NCI-H748 (cell line): Measurements from ENCODE around the gene NOD2.

Experiments used
- DNase-seq: peaks from one replicate; lab custom pipeline; 2025; ENCODE audit not compliant: unreplicated experiment; lab: John Stamatoyannopoulos, UW

NOD2 gene

DNA sequence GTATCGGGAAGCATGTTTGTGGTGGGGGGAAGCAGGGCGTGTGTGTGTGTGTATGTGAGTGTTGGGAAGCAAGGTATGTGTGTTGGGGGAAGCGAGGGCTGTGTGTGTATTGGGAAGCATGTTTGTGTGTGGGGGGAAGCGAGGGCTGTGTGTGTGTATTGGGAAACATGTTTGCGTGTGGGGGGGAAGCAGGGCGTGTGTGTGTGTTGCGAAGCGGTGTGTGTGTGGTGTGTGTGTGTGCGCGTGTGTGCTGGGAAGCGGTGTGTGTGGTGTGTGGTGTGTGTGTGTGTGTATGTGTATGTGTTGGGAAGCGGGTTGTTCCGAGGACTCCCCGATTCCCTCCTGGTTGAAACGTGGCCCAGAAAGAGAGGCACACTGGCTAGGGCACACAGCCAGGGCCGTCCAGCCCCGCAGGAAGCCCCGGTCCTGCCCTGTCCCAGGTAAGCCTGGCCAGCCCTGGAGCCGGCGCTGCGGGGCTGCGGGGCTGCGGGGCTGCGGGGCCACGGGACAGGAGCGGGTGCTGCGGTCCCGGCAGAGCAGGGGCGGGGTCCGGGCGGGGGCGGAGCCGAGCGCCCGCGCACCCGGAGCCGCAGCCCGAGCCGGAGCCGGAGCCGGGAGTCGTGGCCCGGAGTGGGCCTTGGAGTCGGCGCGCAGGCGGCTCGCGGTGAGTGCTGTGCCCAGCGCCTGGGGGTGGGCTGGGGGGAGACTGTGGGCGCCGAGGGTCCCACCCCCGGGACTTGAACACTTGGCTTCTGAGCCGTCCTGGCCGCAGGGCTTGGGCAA lies at the start of gene NOD2:
NOD2 (plus strand) TSS at position 608 of the 783 bp plus-strand sequence. CDS start 5,890 bp downstream, outside the sequence.
- DNase-seq: no peak

DNA sequence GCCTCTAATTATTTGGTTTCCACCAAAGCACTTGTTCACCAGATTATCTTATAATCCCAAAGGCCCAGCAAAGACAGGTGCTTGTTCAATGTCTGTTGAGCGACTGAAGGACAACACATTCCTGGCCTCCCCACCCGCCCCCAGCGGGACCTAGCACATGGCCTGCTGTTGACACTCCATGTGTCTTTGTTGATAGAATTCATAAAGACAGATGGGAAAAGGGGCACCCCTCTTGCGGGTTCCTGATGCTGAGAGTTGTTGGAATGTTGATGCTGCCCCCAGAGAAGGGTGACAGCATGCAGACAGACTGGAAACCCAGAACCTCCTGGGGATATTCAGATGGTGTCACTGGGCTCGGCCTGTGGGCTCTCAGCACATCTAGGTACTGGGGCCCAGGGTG lies 49.2 kb upstream of the NOD2 start:
- no peak for DNase-seq

DNA sequence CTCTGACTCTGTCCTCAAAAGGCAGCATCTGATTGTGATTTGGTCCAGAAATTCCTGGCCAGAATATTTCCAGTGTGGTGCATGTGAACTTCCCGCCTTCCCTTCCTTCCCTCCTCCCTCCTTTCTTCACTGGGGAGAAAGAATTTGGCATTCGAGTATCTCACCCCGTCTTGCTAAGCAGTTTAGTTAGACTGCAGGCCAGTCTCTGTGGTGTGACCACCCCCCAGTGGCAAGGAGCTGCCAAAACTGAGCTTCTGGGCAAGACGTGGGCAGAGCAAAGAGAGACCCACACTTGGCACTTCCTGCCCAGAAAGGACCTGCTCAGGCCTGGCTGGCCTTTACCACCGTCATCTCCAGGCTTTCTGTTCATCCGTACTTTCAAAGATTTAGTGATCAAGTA lies 48.7 kb upstream of the NOD2 start:
- DNase-seq: no peak

- no peak for DNase-seq
Observed at GRCh38 chr16:50645563-50646220, 47.7 kb upstream of the NOD2 start.

DNA sequence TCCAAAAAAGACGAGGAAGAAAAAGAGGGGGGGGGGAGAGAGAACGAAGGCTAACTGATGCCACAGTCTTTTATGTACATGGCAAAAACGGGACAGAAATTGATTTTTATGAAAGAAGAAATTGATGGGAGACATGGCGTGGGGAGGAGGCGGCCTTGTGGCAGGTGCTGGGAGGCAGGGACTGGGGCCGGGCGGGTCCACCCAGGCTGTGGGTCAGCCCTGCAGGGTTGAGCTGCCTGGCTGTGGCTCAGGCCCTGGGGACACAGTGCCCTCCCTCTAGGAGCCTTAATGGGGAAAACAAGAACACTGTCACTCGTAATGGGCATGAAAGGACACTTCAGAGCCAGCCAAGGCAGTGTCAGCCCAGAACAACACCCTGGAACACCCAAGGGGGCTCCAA lies 47.1 kb upstream of the NOD2 start:
- no peak for DNase-seq

DNA sequence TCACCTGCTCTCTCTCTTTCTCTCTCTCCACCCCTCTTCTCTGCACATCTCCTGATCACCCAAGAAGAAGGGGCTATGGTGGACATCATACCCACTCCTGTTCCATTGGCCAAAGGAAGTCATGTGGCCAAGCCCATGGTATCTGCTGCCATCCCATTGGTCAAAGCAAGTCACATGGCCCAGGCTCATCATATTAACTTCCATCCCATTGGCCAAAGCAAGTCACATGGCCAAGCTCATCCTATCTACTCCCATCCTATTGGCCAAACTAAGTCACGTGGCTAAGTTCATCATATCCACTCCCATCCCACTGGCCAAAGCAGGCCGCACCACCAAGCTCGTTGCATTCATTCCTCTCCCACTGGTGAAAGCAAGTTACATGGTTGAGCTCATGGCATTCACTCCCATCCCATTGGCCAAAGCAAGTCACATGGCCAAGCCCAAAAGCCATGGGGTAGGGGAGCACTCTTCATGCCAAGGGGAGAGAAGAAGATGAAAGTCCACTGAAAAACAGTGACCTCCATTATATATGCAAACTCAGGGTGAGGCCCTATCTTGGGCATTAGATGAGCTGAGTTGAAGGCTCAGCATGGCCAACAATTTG lies 41.5 kb upstream of the NOD2 start:
- DNase-seq: no peak

GRCh38 chr16:50652836-50653425 lies 40.5 kb upstream of the NOD2 start:
- no peak for DNase-seq

DNA sequence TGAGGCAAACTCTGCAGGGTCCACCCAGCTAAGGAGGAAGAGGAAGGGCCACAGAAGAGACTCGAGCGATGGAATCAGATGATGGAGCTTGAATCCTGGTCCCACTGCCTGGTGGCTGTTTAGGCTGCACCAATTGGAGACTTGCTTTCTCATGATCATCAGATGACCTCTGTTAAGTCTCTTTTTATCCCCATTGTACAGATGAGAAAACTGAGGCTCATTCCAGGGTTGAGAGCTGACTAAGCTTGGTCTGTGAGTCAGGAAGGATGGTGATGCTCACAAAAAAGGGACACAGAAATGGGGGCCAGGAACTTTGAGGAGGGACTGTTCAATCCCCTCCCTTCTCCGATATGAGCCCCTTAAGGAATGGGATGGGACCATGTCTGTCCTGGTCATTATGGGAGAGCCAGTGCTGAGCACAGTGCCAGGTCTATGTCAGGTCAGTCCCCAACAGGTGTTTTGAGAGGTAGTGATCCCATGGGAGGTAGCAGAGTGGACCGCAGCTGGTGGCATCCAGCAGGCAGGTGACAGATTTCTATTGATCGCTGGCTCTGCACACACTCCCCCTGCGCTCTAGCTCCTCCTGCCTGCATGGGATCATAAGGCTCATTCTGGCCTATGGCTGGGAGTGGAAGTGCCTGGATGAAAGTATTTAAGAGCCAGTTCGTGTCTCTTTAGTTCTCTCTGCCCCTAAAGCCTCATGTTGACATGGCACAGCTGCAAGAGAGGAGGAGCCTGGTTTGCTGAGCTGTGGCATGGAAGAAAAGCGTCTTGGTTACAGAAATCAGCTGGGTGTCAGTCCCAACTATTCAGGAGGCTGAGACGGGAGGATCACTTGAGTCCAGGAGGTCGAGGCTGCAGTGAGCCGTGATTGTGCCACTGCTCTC lies 39.5 kb upstream of the NOD2 start:
- peak; percentile 26 for DNase-seq

DNA sequence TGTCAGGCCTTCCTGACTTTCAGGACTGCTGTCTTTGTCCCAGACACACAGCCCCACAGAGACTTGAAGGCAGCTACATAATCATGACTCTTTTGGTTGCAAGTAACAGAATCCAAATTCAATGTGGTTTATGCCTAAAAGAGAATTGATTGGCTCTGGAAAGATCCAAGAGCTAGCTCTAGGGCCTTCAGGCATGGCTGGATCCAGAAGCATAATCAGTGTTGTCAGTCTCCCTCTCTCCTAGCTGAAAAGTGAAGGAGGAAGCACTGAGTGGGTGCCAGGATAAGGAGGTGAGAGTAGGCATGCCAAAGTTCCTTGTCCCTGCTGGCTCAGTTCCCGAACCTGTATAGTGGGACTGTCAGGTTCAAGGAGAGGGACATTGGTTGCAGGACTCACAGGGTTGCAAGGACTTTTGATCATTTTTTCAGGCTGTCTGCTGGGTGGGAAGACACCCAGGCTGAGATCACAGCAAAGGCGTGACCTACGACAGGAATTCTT lies 37.8 kb upstream of the NOD2 start:
- no peak for DNase-seq

- DNase-seq: no peak
Observed at GRCh38 chr16:50657241-50657640, 36.2 kb upstream of the NOD2 start.

DNA sequence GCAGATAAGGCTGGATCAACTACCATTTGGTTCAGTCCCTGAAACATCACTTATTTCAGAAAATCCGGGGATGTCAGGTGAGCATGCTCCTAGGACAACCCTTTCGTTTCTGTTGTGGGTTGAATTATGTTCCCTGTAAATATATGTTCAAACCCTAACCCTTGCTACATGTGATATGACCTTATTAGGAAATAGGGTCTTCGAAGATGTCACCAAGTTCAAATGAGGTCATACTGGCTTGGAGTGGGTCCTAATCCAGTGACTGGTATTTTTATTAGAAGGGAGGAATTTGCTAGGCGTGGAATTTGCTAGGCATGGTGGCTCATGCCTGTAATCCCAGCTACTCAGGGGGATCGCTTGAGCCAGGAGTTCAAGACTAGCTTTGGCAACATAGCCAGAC lies 33.6 kb upstream of the NOD2 start:
- no peak for DNase-seq

GRCh38 chr16:50662306-50662940 lies 31.0 kb upstream of the NOD2 start:
- no peak for DNase-seq

DNA sequence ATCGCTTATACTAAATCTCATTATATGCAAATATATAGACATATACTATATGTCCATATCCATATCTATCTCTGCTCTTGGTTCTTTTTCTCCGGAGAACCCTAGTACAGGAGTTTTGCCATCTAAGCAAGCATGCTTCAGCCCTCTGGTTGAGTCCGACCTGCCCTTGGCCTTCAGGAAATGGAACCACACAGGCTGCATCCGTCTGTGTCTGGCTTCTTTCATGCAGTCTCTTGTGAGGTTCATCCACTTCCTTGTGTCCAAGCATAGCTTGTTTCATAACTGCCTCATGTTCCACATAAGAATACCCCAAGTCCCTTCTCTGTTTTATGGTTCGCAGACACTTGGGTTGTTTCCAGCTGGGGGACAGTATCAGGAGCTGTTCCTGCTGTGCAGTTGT lies 29.1 kb upstream of the NOD2 start:
- DNase-seq: no peak

DNA sequence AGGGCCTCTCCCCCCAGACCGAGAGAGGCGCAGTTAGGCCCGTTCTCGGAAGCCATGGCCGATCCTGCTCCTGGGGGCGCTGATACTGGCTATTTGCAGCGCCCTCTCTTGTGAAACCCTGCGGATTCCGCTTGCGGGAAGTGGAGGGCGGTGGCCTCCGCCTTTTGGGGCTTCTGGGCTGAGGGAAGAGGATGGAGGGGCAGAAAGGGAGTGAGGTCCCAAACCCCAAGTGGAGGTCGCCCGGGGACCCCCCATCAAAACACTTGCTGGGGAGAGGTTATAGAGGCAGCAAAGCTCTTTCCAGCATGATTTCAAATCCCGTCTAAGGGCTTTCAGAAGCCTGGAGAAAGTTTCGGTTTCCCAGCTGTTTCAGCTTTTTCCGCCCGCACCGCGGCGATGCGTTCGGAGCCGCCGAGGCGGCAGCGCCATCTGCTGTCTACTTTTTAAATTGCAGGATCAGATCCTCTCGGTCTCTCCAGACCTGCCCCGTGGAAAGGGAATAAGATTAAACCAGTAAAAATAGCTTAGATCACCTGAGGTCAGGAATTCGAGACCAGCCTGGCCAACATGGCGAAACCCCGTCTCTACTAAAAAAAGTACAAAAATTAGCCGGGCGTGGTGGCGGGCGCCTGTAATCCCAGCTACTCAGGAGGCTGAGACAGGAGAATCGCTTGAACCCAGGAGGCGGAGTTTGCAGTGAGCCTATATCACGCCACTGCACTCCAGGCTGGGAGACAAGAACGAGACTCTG lies 28.1 kb upstream of the NOD2 start:
- DNase-seq: peak; percentile 53

DNA sequence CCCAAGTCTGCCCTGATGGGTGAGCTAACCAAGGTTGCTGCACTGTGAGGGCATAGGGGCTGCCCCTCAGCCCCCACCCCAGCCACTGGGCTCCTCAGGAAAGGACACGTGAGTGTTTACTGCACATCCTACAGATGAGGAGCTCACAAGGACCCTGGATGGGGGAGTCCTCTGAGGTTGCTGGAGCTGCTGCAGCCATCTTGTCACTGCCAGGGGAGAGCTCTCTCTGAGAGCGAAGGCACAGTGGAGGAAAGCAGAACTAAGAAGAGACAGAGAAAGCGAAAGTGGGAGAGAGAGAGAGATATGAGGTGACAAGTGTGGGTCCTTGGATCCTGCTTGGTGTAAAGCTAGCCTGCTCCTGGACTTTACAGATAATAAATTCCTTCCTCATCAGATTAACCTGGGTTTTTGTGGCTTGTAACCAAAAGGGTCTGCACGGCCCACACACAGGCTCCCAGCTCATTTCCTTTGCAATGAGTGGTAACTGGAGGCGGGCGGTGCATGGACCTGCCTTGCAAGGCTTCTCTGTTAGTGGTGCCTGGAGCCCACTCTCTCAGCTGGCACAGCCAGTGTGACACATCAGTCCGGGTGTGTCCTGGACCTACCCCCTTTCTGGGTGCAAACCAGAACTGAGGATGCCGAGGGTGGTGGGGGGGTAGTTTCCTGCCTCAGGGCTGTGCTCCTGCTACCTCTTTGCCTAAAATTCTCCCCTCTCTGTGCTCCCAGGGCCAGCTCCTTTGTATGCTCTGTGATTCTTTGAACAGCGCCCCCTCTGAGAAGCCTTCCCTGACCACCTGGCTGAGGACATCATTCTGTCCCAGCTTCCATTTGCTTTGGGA lies 26.5 kb upstream of the NOD2 start:
- DNase-seq: no peak

- DNase-seq: no peak
Observed at GRCh38 chr16:50667497-50668367, 25.7 kb upstream of the NOD2 start.

GRCh38 chr16:50668368-50669008 lies 24.9 kb upstream of the NOD2 start:
- no peak for DNase-seq
